Cortex of kidney (tissue), 1 donor: ENCODE data around the gene HSDL1.

Experiments
- DNase-seq: peaks from one replicate; lab custom pipeline; 2025; lab: John Stamatoyannopoulos, UW

The HSDL1 gene

GRCh38 chr16:84144859-84145639 lies at the start of gene HSDL1, which contains the start of gene DNAAF1:
HSDL1 (minus strand) TSS chr16:84145177; CDS start chr16:84131321, 13,856 bp downstream.
DNAAF1 (plus strand) TSS chr16:84145308; CDS start chr16:84145441, 133 bp downstream.
- DNase-seq: no peak

GRCh38 chr16:84194018-84194417 lies 49.0 kb upstream of the HSDL1 start:
- no peak for DNase-seq

- DNase-seq: no peak
Observed at GRCh38 chr16:84193480-84193879, 48.5 kb upstream of the HSDL1 start.

- DNase-seq: no peak
Observed at GRCh38 chr16:84191466-84191865, 46.5 kb upstream of the HSDL1 start.

- DNase-seq: no peak
Observed at GRCh38 chr16:84190731-84191388, 45.9 kb upstream of the HSDL1 start, which contains the start of gene ADAD2. ADAD2 (plus strand) TSS chr16:84191157; CDS start chr16:84191231, 74 bp downstream.

GRCh38 chr16:84186685-84187437 lies 41.9 kb upstream of the HSDL1 start, which contains the start of gene TAF1C:
TAF1C (minus strand) TSS chr16:84187057; CDS start chr16:84184988, 2,069 bp downstream.
- DNase-seq: peak; percentile 76

- DNase-seq: no peak
Observed at GRCh38 chr16:84184775-84185174, 39.8 kb upstream of the HSDL1 start.

- no peak for DNase-seq
Observed at GRCh38 chr16:84183911-84184591, 39.1 kb upstream of the HSDL1 start.

- DNase-seq: no peak
Observed at GRCh38 chr16:84183572-84183875, 38.5 kb upstream of the HSDL1 start.

- DNase-seq: no peak
Observed at GRCh38 chr16:84182680-84183571, 37.9 kb upstream of the HSDL1 start.

- no peak for DNase-seq
Observed at GRCh38 chr16:84182104-84182503, 37.1 kb upstream of the HSDL1 start.

- no peak for DNase-seq
Observed at GRCh38 chr16:84181144-84181915, 36.4 kb upstream of the HSDL1 start.

GRCh38 chr16:84180519-84181140 lies 35.7 kb upstream of the HSDL1 start:
- DNase-seq: no peak

- no peak for DNase-seq
Observed at GRCh38 chr16:84179612-84180320, 34.8 kb upstream of the HSDL1 start.

- DNase-seq: no peak
Observed at GRCh38 chr16:84178892-84179611, 34.1 kb upstream of the HSDL1 start.

- DNase-seq: no peak
Observed at GRCh38 chr16:84178146-84178765, 33.3 kb upstream of the HSDL1 start.

- no peak for DNase-seq
Observed at GRCh38 chr16:84177741-84178073, 32.7 kb upstream of the HSDL1 start.
